Stimulated activated CD4-positive, alpha-beta T cell treated with anti-CD3 and anti-CD28 coated beads, Interleukin-4, amount 100 ng/mL, for 48 hours (primary cell): ENCODE measurements around the gene LMF1.
"Not testable (repeated sequence)": the region's sequence is repeated elsewhere in the genome, so short reads cannot be mapped to it uniquely, and the experiment has no call there.

Experiments
- DNase-seq, 2 donors: peaks; one replicate each; pipeline ENCODE4 v3.0.0-alpha.2; 2020; ENCODE audit warnings: low read depth in 2 of 2

The LMF1 gene

DNA sequence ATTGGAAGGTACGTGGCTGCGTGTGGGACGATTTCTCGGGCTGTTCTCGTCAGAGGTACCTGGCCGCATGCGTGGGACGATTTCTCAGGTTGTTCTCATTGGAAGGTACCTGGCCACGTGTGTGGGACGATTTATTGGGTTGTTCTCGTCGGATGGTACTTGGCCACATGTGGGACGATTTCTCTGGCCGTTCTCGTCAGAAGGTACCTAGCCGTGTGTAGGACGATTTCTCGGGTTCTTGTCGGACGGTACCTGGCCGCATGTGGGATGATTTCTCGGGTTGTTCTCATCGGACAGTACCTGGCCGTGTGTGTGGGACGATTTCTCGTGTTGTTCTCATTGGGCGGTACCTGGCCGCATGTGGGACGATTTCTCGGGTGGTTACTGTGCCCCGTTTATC, 120.1 kb downstream of the LMF1 start:
- DNase-seq, result no peak

DNA sequence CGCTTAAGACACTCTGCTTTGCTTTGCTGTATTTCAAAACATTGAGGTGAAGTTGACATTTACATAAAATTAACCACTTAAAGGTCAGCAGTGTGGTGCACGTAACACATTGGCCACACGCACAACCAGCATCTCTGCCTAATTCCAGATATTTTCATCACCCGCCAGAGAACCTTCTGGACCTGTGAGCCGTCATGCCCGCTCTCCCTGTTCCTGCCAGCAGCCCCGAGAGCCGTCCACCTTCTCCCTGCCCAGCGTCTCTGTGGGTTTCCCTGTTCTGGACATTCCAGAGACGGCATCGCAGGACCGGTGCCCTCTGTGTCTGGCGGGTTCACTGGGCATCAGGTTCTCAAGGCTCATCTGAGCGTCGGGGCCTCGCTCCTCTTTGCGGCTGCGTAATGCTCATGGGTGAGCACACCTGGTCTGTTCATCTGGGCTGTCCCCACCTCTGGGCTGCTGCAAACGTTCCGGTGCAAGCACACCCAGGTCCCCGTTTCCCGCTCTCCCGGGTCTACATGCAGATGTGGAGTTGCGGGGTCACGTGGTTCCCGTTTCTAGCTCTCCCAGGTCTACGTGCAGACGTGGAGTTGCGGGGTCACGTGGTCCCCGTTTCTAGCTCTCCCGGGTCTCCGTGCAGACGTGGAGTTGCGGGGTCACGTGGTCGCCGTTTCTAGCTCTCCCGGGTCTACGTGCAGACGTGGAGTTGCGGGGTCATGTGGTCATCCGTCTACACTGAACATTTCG, 122.1 kb downstream of the LMF1 start:
- DNase-seq, result no peak

DNA sequence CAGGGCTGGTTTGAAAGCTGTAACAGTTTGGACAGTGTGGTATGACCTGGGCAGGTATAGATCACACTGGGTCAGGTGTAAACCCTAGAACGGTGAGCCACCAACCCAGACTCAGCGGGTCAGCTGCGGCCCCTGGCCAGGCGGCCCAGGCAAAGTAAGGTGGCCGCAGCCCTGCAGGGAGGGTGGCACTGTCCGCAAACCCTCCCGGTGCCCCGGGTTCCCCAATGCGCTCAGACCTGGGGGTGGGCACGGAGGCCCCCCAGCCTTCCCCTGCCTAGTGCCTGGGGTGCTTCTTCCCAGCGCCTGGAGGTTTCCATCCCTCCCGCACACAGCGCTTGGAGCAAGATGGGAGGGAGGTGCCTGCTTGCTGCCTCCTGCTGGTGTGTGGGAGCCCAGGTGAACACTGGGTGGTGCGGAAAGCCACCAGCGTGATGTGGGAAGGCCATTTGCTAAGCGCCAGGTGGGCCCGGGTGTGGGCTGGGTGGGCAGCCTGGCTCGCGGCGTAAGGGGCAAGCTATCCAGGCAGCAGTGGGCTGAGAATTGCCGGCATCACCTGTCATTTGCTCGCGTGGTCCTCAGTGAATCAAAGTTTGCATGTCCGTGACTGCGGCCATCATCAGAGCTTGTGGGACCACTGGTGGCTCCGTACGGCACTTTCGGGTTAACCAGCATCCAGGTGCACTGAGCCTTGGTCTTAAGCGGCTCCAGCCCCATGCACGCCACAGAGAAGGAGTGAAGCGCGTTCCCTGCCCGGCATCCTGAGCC, 122.9 kb downstream of the LMF1 start:
- no peak for DNase-seq

DNA sequence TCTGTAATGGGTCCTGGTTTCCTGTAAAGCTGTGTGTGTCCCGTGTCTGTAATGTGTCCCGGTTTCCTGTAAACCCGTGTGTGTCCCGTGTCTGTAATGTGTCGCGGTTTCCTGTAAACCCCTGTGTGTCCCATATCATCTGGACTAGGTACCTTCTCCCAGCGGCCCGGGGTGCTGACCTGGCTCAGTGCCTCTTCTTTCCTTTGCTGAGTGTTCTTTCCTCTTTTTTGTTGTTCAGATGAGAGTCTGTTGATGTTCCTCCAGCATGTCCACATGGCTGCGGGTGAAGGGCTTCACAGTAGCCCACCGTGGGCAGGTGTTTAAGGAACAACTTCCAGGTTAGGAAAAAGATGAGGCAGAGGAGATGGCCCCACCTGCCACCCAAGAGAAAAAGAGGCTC, 123.6 kb downstream of the LMF1 start:
- no peak for DNase-seq

DNA sequence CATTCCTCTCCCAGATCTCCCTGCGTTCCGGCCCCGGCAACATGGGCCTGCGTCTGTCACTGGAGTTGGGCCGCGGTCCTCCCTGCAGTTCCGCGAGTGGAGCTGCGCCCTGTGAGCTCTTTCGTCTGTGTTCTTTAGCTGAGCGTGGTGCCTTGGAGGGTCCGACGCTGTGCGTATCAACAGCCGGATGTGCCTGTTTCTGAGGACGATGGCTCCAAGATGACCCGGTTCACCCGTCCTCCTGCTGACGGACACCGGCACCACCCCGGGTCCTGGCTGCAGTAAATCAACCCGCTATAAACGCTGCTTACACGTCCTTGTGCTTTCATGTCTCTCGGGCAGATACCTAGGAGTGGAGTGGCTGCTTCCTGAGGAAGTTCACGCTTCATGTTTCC, 125.4 kb downstream of the LMF1 start:
- no peak for DNase-seq

DNA sequence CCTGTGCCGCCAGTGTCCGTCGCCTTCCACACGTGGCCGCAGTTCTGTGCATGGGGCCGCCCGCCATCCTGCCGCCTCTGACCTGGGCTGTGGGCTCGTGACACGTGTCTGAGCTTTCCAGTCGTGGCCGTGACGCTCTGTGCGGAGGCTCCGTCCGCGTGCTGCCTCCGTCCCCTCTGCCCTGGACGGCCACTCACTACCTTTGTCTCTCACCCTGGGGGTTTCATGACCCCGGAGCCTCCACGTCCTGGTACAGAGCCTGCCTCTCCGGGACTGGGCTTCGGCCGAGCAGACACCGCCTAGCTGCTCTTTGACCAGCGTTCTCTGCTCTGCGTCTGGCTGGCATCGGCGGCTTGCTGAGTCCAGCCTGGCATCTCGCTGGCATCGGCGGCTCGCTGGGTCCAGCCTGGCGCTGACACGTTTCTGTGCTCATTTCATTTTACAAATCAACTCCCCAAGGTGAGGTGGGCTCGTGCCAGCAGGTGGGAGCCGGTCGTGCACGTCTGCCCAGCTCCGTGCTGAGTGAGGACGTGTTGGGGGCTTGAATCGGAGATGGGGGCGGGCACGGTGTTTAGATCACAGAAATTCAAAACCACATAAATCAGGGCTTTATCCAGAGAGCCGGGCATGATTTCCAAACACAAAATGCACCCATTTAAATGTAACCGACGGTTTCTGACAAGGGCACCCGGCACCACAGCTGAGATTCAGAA, 126.0 kb downstream of the LMF1 start:
- DNase-seq, result no peak

DNA sequence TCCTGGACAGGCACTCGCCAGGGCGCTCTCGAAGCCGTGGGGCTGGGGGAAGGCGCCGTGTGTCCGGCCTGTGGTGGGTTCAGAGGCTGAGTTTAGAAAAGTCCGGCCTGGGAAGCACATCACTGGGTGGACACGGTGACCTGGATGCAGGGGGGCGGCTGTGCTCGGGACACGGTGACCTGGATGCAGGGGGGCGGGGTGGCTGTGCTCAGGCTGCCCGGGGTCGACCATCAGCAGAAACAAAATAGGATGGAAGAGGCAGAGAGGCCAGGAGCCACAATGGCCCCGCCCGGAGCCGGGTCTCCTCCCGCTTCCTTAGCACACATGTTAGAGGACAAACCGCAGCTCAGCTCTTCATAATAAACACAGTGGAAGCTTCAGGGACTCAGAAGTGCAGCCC, 127.0 kb downstream of the LMF1 start:
- no peak for DNase-seq

DNA sequence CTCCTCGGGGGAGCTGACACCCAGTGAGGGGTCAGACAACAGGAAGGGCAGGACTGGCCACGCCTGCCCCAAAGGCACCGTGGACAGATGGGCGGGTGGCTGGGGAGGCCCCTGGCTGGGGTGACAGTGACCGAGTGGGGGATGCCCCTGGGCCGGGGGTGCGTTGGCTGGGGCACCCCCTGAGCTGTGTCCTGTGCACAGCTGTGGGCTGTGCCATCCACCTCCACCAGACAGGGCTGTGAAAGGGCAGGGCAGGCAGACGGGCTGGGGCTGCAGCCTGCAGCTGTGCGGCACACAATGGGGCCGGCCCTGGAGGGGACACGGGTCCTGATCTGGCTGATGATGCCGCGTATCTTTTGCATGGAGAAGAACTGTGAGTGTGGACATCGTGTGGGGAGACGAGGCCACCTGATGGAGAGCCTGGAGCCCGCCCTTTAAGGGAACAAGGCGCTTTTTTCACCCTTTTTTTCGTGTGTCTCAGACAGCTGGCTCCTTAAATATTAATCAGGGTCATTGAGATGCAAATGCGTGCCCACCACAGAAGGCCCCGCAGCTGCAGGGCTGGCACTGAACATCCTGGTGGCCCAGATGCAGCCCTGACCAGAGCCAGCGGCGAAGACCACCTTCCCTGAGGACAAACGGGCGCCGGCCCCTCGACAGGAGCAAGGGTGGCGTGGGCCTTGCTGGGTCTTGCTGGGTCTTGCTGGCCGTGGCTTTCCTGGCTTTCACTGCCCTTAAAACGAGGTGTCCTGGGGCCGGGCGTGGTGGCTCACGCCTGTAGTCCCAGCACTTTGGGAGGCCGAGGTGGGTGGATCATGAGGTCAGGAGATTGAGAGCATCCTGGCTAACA, 127.8 kb downstream of the LMF1 start:
- no peak for DNase-seq

DNA sequence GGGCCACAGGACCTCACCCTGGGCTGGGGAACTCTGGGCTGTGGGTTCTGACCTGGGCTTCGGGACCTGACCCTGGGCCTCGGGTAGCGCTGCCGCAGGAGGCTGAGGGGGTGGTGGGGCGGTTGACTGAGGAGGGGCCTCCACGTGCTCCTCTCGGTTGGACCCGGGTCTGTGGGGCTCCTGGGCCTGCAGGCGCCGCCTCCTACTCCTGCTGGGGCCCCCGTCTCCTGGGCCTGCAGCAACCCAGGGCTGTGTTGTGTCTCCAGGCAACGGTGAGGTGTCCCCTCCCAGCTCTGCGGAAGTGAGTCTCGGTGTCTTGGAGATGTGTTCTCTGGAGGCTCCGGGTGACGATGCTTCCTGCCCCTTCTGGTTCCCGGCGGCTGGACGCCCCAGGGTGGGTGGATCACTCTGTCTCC, 128.7 kb downstream of the LMF1 start:
- no peak for DNase-seq

DNA sequence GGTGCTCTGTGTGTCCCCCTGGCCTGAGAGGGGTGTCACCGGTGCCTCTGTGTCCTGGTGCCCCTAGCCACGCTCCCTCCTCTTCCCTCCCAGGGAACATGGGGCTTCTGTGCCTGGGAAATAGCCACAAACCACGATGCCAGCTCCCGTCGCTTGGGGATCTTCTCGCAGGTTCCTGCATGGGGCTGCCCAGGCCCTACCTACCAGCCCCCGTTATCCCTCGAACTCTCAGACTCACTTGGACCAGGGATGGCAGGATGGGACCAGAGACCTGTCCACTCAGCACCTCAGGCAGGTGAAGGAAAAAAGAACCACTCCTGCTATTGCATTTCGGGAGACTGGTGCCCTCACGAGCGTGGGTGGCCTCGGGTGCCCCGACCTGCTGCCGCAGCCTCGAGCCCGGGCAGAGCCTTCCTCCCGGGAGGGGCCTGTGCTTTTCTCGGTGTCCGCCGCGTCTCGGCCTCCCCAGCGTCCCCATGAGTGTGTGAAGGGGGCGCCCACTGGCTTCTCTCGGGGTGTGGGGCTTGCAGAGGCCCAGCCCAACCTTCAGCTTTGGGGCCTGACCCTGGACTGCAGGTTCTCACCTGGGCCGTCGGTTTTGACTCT, 129.2 kb downstream of the LMF1 start:
- no peak for DNase-seq

DNA sequence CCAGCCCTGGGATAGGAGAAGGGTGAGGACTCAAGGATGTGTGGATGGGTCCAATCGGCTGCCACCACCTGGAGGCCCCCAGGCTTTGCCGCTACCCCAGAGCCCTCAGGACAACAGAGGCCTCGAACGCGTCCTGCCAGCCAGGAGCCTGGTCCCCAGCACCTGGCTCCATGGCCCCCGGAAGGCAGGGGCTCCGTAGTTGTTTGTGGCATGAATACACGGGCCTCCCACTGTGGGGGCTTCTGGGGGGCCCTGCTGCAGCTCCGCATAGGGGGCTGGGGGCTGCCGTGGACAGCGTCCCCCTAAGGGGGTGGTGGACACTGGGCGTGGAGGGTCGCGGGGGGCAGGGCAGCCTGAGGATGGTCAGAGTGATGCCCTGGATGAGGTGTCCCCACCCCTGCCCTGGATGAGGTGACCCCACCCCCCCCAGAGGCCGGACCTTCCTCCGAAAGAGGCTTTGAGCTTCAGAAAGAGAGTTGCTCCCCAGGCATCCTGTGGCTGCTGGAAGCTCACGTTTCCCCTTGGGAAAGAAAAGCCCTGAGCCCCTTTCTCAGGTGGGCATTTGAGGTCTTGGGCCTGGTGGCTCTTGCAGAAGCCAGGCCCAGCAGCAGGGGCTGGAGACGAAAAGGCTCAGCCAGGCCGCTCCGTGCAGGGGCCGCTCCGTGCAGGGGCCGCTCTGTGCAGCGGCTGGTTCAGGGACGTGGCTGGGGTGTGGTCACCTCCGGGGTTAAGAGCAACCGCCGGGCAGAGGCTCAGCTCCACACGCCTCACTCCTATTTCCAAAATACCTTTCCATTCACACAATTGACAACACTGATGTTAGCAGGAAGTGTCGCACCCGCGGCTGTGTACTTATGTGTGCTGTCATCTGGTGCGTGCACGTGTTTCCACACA, 130.0 kb downstream of the LMF1 start:
- DNase-seq, result no peak

DNA sequence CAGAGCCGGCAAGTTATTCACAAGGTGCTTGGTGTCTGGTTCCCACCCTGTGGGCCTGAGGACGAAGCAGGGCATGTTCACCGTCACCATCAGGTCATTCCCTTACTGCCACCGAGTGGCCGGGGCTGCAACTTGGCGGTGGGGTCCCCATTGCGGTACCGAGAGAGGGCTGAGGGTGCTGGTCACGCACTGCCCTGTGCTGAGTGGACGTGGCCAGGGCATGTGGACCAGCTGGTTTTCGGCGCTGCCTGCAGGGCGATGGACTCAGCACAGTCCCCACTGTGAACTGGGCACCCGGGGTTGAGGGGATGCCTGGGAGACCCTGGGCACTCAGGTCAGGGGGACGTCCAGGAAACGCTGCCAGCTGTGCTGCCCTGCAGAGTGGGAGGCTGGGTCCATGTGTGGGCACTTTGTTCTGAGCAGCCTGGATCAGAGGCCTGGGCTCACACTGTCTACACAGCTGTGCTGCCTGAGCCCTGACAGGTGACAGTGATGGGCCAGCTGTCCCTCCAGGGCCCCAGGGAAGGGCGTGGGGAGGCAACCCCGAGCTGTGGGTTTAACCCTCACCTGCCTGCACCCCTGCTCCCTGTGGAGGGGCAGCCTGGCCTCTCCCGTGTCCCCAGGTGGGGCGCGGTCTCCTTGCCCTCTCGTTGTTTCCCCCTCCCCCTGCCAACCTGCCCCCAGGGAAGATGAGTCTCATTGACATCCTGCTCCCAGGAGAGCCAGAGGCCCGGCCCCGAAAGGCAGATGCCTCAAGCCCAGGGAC, 131.0 kb downstream of the LMF1 start:
- DNase-seq, result no peak

DNA sequence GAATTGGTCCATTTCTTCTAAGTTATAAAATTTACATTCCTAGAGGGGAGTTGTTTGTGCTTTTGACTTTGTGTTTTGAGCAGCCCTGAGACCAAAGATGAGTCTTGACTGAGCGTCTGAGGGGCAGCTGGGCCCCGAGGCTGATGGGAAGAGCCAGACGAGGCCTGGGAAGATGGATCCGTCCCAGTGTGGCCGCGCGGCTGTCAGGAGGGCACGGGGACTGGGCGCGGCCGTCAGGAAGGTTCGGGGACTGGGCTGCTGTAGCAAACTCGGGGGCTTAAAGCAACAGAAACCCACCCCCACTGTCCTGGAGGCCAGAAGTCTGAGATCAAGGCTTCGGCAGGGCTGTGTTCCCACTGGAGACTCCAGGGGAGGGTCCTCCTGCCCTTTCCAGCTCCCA, 132.0 kb downstream of the LMF1 start:
- DNase-seq, result no peak

DNA sequence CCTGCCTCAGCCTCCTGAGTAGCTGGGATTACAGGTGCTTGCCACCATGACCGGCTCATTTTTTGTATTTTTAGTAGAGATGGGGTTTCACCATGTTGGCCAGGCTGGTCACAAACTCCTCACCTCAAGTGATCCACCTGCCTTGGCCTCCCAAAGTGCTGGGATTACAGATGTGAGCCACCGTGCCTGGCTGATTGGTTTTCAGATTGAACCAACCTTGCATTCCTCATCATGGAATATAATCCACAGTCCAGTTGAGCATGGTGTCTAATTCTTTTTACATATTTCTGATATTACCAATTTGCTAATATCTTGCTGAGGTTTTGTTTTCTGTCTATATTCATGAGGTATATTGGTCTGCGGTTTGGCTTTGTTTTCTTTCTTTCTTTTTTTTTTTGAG, 134.0 kb downstream of the LMF1 start:
- DNase-seq, result not testable (repeated sequence)

DNA sequence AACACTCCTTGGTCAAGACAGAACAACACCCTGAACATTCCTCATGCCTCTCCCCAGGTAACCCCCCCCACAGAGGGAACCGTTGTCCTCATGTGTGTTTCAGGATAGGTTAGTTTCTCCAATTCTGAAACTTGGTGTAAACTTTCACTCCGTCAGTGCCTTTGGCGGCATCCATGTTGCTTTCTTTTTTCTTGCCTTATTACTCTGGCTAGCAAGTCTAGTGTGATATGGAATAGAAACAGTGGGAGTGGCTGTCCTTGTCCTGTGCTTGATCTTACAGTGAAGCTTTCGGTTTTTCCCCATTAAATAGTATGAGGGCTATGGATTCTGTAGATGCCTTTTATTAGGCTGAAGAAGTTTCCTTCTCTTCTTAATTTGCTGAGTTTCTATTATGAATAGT, 134.6 kb downstream of the LMF1 start:
- no peak for DNase-seq

DNA sequence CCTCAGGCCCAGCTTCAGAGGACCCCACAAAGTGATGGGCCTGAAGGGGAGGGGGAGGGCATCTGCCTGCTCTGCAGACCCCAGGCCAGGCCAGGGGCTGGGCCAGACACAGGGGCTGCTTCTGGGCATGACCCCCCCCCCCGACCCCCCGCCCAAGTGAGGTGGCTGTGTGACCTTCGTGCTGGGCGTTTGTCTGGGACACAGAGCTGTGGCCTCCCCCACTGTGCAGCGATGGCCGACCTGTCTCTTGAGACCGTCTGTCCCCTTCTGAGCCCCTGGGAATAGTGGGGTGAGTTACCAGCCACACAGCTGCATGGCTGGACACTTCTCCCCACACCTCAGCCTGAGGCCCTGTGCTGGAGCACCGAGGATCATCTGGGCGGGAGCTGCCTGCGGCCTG, 135.4 kb downstream of the LMF1 start:
- DNase-seq, result no peak

DNA sequence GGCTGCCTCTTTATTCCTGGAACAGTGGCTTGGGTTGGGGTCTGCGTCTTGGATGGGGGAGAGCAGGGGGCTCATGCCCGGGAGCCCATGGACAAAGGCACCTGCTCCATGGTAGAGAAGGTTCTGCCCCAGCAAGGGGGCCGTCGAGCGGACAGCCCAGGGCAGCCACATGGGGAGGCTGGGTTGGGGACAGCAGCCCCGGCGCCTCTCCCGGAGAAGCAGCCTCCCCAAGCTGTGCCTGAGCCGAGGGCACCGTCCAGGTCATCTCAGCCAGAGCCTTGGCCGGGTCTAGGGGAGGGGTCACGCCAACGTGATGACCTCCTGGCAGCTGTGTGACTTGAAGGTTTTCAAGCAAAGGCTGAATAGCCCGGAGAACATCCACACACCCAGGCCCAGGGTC, 137.4 kb downstream of the LMF1 start:
- no peak for DNase-seq

DNA sequence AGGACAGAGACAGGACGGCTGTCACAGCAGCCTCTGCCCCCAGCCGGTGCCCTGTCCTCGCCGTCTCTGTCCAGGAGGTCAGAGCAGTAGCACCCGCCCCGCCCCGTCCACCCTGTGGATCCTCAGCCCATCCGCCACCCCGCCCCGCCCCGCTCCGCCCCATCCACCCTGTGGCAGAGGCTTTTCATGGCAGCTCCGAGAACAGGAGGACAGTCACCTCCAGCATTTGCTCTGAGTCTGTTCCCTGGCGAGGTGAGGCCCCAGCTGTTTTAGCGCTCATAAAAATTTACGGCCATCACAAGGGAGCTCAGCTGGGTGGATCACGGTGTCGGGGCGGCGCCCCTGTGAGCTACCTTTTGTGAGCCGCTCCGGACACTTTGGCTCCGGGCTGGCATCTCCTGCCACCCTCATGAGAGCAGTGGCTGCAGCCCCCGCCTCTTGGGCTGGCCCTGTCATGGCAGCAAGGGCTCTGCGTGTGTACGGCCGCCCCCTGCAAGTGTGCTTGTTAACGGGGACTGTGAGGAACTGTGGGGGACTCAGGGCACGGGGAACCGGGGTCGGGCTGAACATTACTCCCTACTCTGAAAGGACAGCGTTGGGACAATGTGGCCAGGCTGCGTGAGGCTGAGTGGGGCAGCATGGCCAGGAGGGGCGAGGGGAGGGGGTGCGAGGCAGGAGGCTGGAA, 138.0 kb downstream of the LMF1 start:
- DNase-seq, result no peak
